HL-60 (cell line): ENCODE data around the gene IRF7.

Experiments
- DNase-seq, 2 experiments: peaks; one replicate each; pipeline ENCODE4 v3.0.0-alpha.2; 2010 to 2020; ENCODE audit warnings: low read depth in 1 of 2, low spot score in 1 of 2
- H3K27ac ChIP-seq: fragments of 250-450 bp; sonication (Bioruptor Pico); replicated peaks from 2 replicates; pipeline ENCODE4 v1.5.1; 2020; ENCODE audit warnings: mild to moderate bottlenecking, moderate library complexity
- H3K27me3 ChIP-seq: fragments of 250-450 bp; sonication (Bioruptor Pico); 2 replicates; pipeline ENCODE4 v1.5.1; 2021; ENCODE audit warnings: mild to moderate bottlenecking, moderate library complexity; ENCODE audit not compliant: insufficient read depth, poor library complexity, severe bottlenecking
- H3K4me3 ChIP-seq: replicated peaks from 2 replicates; pipeline ENCODE4 v1.5.1; 2011; ENCODE audit warnings: mild to moderate bottlenecking, control low read depth, low read length; ENCODE audit not compliant: insufficient read depth
- CTCF ChIP-seq: IDR thresholded peaks from one replicate; pipeline ENCODE4 v1.5.1; 2011; ENCODE audit warnings: low read length, control low read depth, inconsistent platforms; ENCODE audit not compliant: insufficient read depth
- GABPA ChIP-seq: IDR thresholded peaks from 2 replicates; pipeline ENCODE4 v1.6.1; 2012; ENCODE audit warnings: low read depth
- POLR2AphosphoS5 ChIP-seq: IDR thresholded peaks from 2 replicates; pipeline ENCODE4 v1.6.1; 2012; ENCODE audit warnings: low read depth
- REST ChIP-seq: IDR thresholded peaks from 2 replicates; pipeline ENCODE4 v1.6.1; 2012; ENCODE audit warnings: low read depth; ENCODE audit not compliant: insufficient replicate concordance
- SPI1 ChIP-seq: IDR thresholded peaks from 2 replicates; pipeline ENCODE4 v1.6.1; 2012; ENCODE audit warnings: low read depth, mild to moderate bottlenecking, borderline replicate concordance

The IRF7 gene

GRCh38 chr11:612961-613300, 2.8 kb downstream of the IRF7 start:
- DNase-seq: no peak
- no peaks in the 10 kb centered on the region for H3K27me3 ChIP-seq
- no peak overlapping the region for H3K4me3 ChIP-seq
- no peak overlapping the region for H3K27ac ChIP-seq
- TF ChIP-seq POLR2AphosphoS5: no peak
- TF ChIP-seq SPI1: no peak
- no peak for TF ChIP-seq REST
- TF ChIP-seq GABPA: no peak
- no peak for TF ChIP-seq CTCF

GRCh38 chr11:612201-612960, 3.4 kb downstream of the IRF7 start:
- no peak overlapping the region for H3K4me3 ChIP-seq
- TF ChIP-seq SPI1 (no peak), CTCF (peak; percentile 53)
- peak in 1 of 2 experiments; percentile 37 for DNase-seq
- no peaks in the 10 kb centered on the region for H3K27me3 ChIP-seq
- H3K27ac ChIP-seq: no peak overlapping the region

DNA sequence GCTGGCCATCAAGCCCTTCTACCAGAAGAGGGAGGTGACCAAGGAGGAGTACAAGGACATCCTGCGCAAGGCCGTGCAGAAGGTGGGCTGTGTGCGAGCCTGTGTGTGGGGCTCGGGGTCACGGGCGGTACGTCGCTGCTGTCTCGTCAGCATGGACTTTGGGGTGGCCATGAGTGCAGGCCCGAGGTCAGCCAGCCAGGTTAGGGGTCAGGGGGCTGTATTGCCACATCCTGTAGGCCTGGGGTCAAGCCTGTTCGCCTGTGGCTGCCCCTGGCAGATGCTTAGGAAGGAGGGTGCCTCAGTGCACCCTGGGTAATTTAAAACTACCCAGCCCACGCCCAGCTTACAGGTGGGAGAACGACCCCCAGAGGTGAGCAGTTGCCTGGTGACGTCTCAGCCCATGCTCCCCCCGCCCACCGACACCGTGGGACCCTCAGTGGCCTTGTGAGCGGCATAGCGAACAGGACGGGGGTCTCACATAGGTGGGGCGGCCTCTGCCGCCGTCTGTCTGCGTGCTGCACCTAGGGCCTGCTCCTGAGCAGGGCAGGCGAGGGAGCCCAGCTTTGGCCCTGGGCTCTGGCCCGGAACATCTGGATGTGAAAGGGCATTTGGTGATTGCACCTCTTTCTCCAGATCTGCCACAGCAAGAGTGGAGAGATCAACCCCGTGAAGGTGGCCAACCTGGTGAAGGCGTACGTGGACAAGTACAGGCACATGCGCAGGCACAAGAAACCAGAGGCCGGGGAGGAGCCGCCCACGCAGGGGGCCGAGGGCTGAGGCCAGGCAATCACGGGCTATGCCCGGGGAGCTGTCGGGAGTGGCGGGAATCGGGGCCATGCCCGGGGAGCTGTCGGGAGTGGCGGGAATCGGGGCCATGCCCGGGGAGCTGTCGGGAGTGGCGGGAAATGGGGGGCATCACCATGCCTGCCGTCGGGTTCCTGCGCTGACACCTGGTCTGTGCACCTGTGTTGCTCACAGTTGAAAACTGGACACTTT, 4.5 kb downstream of the IRF7 start:
- H3K4me3 ChIP-seq: no peak overlapping the region
- no peak for TF ChIP-seq GABPA
- TF ChIP-seq SPI1: no peak
- TF ChIP-seq POLR2AphosphoS5: 0 out of 2 replicates have a peak, but pooled peaks have one; percentile 0
- TF ChIP-seq CTCF: no peak
- H3K27ac ChIP-seq: no peak overlapping the region
- H3K27me3 ChIP-seq: no peaks in the 10 kb centered on the region
- DNase-seq: no peak

DNA sequence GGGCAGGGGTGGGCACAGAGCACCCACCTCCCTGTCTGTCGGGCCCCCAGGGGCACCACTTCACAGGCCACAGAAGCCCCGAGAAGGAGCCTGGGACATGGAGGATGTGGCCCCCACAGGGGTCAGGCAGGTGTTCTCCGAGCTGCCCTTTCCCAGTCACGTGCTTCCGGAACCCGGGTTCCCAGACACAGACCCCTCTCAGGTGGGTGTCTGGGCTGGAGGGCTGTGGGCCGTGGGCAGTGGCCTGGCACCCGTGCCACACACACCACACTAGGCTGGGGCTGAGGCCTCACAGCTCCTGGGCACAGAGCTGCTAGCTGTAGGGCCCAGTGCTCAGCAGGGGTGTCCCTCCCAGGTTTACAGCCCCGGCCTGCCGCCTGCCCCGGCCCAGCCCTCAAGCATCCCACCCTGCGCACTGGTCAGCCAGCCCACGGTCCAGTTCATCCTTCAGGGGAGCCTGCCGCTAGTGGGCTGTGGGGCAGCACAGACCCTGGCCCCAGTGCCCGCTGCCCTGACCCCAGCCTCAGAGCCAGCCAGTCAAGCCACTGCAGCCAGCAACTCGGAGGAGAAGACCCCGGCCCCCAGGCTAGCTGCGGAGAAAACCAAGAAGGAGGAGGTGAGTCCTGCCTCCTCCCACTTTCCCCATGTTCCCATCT, 5.5 kb downstream of the IRF7 start:
- no peak overlapping the region for H3K27ac ChIP-seq
- no peak for DNase-seq
- no peak overlapping the region for H3K4me3 ChIP-seq
- H3K27me3 ChIP-seq: no peaks in the 10 kb centered on the region
- no peak for TF ChIP-seq REST
